ENCODE results near the gene IGSF11. TPM values are rescaled to one million over a fixed set of nuclear protein-coding genes. Genes with fewer than 3 reads are reported as not detected.

IGSF11 gene
- polyA plus RNA-seq, 1 donor, result 1.9 TPM

DNA sequence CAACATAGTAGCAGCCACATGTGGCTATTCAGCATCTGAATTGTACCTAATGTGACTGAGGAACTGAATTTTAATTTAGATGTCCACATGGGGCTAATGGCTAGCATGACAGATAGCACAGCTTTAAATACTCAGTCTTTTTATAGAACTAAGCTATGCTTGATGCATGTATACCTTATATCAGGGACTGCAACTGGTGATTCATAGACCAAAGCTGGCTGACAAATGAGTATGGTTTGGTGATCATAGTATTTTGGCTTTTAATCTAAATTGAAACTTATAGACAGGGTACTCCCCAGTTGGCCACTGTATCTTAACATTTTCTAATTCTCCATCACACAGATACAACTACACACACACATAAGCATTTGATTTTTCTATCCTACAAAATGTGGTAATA lies 83.6 kb downstream of the IGSF11 start:
- no peak for DNase-seq
- Histone ChIP-seq H3K36me3 (ENCODE audit: control insufficient read depth, insufficient read depth, low read length) (no peaks in the 10 kb centered on the region), H3K27ac (ENCODE audit: low read length) (no peak overlapping the region), H3K4me1 (ENCODE audit: control insufficient read depth, insufficient read depth, low read length) (no peaks in the 10 kb centered on the region), H3K4me3 (ENCODE audit: low read length) (no peak overlapping the region), H3K27me3 (ENCODE audit: control insufficient read depth, insufficient read depth, low read length) (no peaks in the 10 kb centered on the region), H3K9me3 (ENCODE audit: control insufficient read depth, low read depth, low read length) (no peaks in the 10 kb centered on the region)

- WGBS (ENCODE audit: insufficient coverage, low lambda C conversion rate), result 100% methylated on average over 1 of the region's 1 CpG
- no peak for DNase-seq
- no peaks in the 10 kb centered on the region for H3K4me1 ChIP-seq (ENCODE audit: control insufficient read depth, insufficient read depth, low read length)
These were observed 85.4 kb downstream of the IGSF11 start for GRCh38 chr3:118949113-118949760.

GRCh38 chr3:118948146-118948545 lies 86.5 kb downstream of the IGSF11 start:
- no peak for DNase-seq
- H3K4me3 ChIP-seq (ENCODE audit: low read length), result no peak overlapping the region
- H3K36me3 ChIP-seq (ENCODE audit: control insufficient read depth, insufficient read depth, low read length), result no peaks in the 10 kb centered on the region
- no peaks in the 10 kb centered on the region for H3K9me3 ChIP-seq (ENCODE audit: control insufficient read depth, low read depth, low read length)
- no peaks in the 10 kb centered on the region for H3K4me1 ChIP-seq (ENCODE audit: control insufficient read depth, insufficient read depth, low read length)
- H3K27me3 ChIP-seq (ENCODE audit: control insufficient read depth, insufficient read depth, low read length), result no peaks in the 10 kb centered on the region
- WGBS (ENCODE audit: insufficient coverage, low lambda C conversion rate), result no CpG with 5 or more reads among the region's 5 CpGs
- H3K27ac ChIP-seq (ENCODE audit: low read length), result no peak overlapping the region

More at GRCh38 chr3:118949113-118949760, 85.4 kb downstream of the IGSF11 start:
- no peak overlapping the region for H3K4me3 ChIP-seq (ENCODE audit: low read length)
- no peaks in the 10 kb centered on the region for H3K9me3 ChIP-seq (ENCODE audit: control insufficient read depth, low read depth, low read length)
- no peak overlapping the region for H3K27ac ChIP-seq (ENCODE audit: low read length)
- H3K27me3 ChIP-seq (ENCODE audit: control insufficient read depth, insufficient read depth, low read length), result no peaks in the 10 kb centered on the region
- no peaks in the 10 kb centered on the region for H3K36me3 ChIP-seq (ENCODE audit: control insufficient read depth, insufficient read depth, low read length)

GRCh38 chr3:118946449-118946848 lies 88.2 kb downstream of the IGSF11 start:
- H3K27me3 ChIP-seq (ENCODE audit: control insufficient read depth, insufficient read depth, low read length), result no peaks in the 10 kb centered on the region
- 63% methylated on average over 4 of the region's 4 CpGs for WGBS (ENCODE audit: insufficient coverage, low lambda C conversion rate)

GRCh38 chr3:118945834-118946233 lies 88.8 kb downstream of the IGSF11 start:
- no peak overlapping the region for H3K4me3 ChIP-seq (ENCODE audit: low read length)

More at GRCh38 chr3:118946449-118946848, 88.2 kb downstream of the IGSF11 start:
- Histone ChIP-seq H3K36me3 (ENCODE audit: control insufficient read depth, insufficient read depth, low read length) (no peaks in the 10 kb centered on the region), H3K4me1 (ENCODE audit: control insufficient read depth, insufficient read depth, low read length) (no peaks in the 10 kb centered on the region), H3K4me3 (ENCODE audit: low read length) (no peak overlapping the region), H3K27ac (ENCODE audit: low read length) (no peak overlapping the region), H3K9me3 (ENCODE audit: control insufficient read depth, low read depth, low read length) (no peaks in the 10 kb centered on the region)
- no peak for DNase-seq

GRCh38 chr3:118943597-118943996 lies 91.0 kb downstream of the IGSF11 start:
- Histone ChIP-seq H3K36me3 (ENCODE audit: control insufficient read depth, insufficient read depth, low read length) (no peaks in the 10 kb centered on the region), H3K27me3 (ENCODE audit: control insufficient read depth, insufficient read depth, low read length) (no peaks in the 10 kb centered on the region), H3K4me3 (ENCODE audit: low read length) (no peak overlapping the region), H3K4me1 (ENCODE audit: control insufficient read depth, insufficient read depth, low read length) (no peaks in the 10 kb centered on the region), H3K27ac (ENCODE audit: low read length) (no peak overlapping the region), H3K9me3 (ENCODE audit: control insufficient read depth, low read depth, low read length) (no peaks in the 10 kb centered on the region)
- no peak for DNase-seq

More at GRCh38 chr3:118945834-118946233, 88.8 kb downstream of the IGSF11 start:
- Histone ChIP-seq H3K36me3 (ENCODE audit: control insufficient read depth, insufficient read depth, low read length) (no peaks in the 10 kb centered on the region), H3K9me3 (ENCODE audit: control insufficient read depth, low read depth, low read length) (no peaks in the 10 kb centered on the region), H3K27me3 (ENCODE audit: control insufficient read depth, insufficient read depth, low read length) (no peaks in the 10 kb centered on the region), H3K4me1 (ENCODE audit: control insufficient read depth, insufficient read depth, low read length) (no peaks in the 10 kb centered on the region), H3K27ac (ENCODE audit: low read length) (no peak overlapping the region)
- 60% methylated on average over 1 of the region's 4 CpGs for WGBS (ENCODE audit: insufficient coverage, low lambda C conversion rate)
- no peak for DNase-seq

GRCh38 chr3:118942671-118943070 lies 92.0 kb downstream of the IGSF11 start:
- no peak overlapping the region for H3K27ac ChIP-seq (ENCODE audit: low read length)
- H3K9me3 ChIP-seq (ENCODE audit: control insufficient read depth, low read depth, low read length), result no peaks in the 10 kb centered on the region
- H3K4me1 ChIP-seq (ENCODE audit: control insufficient read depth, insufficient read depth, low read length), result no peaks in the 10 kb centered on the region
- no peak for DNase-seq
- H3K36me3 ChIP-seq (ENCODE audit: control insufficient read depth, insufficient read depth, low read length), result no peaks in the 10 kb centered on the region
- no peak overlapping the region for H3K4me3 ChIP-seq (ENCODE audit: low read length)
- H3K27me3 ChIP-seq (ENCODE audit: control insufficient read depth, insufficient read depth, low read length), result no peaks in the 10 kb centered on the region
- WGBS (ENCODE audit: insufficient coverage, low lambda C conversion rate), result no CpG with 5 or more reads among the region's 1 CpG

DNA sequence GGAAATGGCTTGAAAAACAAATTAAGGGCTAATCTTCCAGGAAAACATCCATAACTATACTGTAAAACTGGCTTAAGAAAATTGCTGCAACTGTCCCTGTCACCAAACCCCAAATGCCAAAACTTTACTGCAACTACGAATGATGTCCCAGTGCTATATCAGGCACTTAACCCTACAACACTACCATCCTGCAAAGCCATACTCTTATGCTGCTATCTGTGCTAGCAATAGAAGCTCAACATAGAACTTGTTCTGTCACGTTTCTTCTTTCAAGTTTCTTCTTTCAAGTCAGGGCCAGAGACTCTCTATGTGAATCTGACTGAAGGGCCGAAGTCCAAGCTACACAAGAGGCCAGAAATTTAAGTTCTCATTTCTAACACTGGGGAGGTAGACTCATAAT lies 92.5 kb downstream of the IGSF11 start:
- no peak overlapping the region for H3K4me3 ChIP-seq (ENCODE audit: low read length)
- no peaks in the 10 kb centered on the region for H3K4me1 ChIP-seq (ENCODE audit: control insufficient read depth, insufficient read depth, low read length)
- no peaks in the 10 kb centered on the region for H3K27me3 ChIP-seq (ENCODE audit: control insufficient read depth, insufficient read depth, low read length)
- H3K27ac ChIP-seq (ENCODE audit: low read length), result no peak overlapping the region
- no peaks in the 10 kb centered on the region for H3K9me3 ChIP-seq (ENCODE audit: control insufficient read depth, low read depth, low read length)
- DNase-seq, result no peak
- 90% methylated on average over 2 of the region's 3 CpGs for WGBS (ENCODE audit: insufficient coverage, low lambda C conversion rate)
- H3K36me3 ChIP-seq (ENCODE audit: control insufficient read depth, insufficient read depth, low read length), result no peaks in the 10 kb centered on the region

DNA sequence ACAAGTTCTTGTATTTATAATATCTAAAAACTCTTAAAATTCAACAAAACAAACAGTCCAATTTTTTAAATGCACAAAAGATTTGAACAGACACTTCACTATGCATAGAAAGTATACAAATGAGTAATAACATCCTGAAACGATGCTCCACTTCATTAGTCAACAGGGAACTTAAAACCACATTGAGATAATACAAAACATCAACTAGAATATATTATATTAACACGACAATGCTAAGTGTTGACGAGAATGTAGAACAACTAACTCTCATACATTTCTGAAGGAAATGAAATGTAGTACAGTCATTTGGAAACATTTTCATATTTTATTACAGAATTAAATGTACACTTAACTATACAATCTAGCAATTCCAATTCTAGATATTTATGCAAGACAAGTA lies 93.4 kb downstream of the IGSF11 start:
- Histone ChIP-seq H3K9me3 (ENCODE audit: control insufficient read depth, low read depth, low read length) (no peaks in the 10 kb centered on the region), H3K4me1 (ENCODE audit: control insufficient read depth, insufficient read depth, low read length) (no peaks in the 10 kb centered on the region), H3K27ac (ENCODE audit: low read length) (no peak overlapping the region), H3K36me3 (ENCODE audit: control insufficient read depth, insufficient read depth, low read length) (no peaks in the 10 kb centered on the region), H3K27me3 (ENCODE audit: control insufficient read depth, insufficient read depth, low read length) (no peaks in the 10 kb centered on the region), H3K4me3 (ENCODE audit: low read length) (no peak overlapping the region)
- no CpG with 5 or more reads among the region's 3 CpGs for WGBS (ENCODE audit: insufficient coverage, low lambda C conversion rate)
- DNase-seq, result no peak

DNA sequence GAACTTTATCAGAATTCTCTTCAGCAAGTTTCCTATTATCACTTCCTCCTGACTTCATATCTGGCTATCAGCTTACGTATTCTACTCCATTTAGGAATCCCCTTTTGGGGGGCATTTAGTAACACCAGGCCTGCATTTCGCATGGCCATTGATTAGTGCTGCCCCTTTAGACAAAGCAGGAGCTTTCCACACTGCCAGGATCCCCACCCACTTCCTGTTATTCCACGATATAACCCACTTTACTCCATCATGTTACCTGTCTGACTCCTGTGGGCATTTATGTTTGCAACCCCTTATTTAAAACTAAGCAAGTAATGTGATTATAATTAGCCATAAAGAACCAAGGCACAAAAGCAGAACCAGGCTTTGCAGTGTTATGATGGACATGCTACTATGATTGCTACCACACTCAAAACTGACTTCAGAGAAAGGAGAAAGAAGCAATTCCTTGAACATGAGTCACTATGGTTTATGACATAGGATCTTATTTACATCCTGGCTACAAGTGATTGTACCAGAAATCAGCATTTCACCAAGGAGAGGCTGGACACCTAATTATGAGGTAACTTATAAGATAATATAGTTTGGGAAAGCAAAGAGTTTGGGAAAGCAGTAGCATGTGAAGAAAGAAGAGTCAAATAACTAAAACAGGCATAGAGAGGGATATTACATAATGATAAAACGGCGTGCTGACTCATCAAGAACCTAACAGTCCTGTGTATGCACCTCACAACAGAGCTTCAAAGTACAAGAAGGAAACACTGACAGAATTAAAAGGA lies 96.3 kb downstream of the IGSF11 start:
- no peaks in the 10 kb centered on the region for H3K27me3 ChIP-seq (ENCODE audit: control insufficient read depth, insufficient read depth, low read length)
- H3K9me3 ChIP-seq (ENCODE audit: control insufficient read depth, low read depth, low read length), result no peaks in the 10 kb centered on the region
- WGBS (ENCODE audit: insufficient coverage, low lambda C conversion rate), result 94% methylated on average over 3 of the region's 5 CpGs
- H3K36me3 ChIP-seq (ENCODE audit: control insufficient read depth, insufficient read depth, low read length), result no peaks in the 10 kb centered on the region
- no peaks in the 10 kb centered on the region for H3K4me1 ChIP-seq (ENCODE audit: control insufficient read depth, insufficient read depth, low read length)
- DNase-seq, result peak in 1 of 2 donors; percentile 5
- H3K4me3 ChIP-seq (ENCODE audit: low read length), result no peak overlapping the region
- H3K27ac ChIP-seq (ENCODE audit: low read length), result no peak overlapping the region

DNA sequence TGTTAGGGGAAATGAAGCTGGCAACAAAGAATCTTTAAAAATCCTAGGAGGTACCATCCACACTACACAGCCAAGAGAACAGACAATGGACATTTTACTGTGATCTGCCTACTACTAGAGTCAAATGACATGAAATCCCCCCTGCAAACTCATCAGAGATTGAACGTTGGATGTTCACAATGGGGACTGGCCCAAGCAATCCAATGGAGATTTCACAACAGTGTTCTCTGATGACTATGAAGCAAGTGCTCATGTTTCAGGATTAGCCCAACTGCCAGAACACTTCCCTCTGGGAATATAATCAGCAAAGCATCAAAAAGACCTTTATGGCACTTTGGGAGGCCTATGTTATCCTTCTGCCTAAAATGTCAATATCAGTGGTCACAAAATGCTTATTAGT lies 97.8 kb downstream of the IGSF11 start:
- no peak for DNase-seq
- H3K4me1 ChIP-seq (ENCODE audit: control insufficient read depth, insufficient read depth, low read length), result no peaks in the 10 kb centered on the region
- no peaks in the 10 kb centered on the region for H3K27me3 ChIP-seq (ENCODE audit: control insufficient read depth, insufficient read depth, low read length)
- H3K27ac ChIP-seq (ENCODE audit: low read length), result no peak overlapping the region
- H3K4me3 ChIP-seq (ENCODE audit: low read length), result no peak overlapping the region
- WGBS (ENCODE audit: insufficient coverage, low lambda C conversion rate), result no CpG with 5 or more reads among the region's 1 CpG
- H3K9me3 ChIP-seq (ENCODE audit: control insufficient read depth, low read depth, low read length), result no peaks in the 10 kb centered on the region
- H3K36me3 ChIP-seq (ENCODE audit: control insufficient read depth, insufficient read depth, low read length), result no peaks in the 10 kb centered on the region
